ENCODE measurements around the gene WFS1.

GRCh38 chr4:6307891-6308290 is 38.2 kb downstream of the WFS1 start:
- TF ChIP-seq, protein P1, sequence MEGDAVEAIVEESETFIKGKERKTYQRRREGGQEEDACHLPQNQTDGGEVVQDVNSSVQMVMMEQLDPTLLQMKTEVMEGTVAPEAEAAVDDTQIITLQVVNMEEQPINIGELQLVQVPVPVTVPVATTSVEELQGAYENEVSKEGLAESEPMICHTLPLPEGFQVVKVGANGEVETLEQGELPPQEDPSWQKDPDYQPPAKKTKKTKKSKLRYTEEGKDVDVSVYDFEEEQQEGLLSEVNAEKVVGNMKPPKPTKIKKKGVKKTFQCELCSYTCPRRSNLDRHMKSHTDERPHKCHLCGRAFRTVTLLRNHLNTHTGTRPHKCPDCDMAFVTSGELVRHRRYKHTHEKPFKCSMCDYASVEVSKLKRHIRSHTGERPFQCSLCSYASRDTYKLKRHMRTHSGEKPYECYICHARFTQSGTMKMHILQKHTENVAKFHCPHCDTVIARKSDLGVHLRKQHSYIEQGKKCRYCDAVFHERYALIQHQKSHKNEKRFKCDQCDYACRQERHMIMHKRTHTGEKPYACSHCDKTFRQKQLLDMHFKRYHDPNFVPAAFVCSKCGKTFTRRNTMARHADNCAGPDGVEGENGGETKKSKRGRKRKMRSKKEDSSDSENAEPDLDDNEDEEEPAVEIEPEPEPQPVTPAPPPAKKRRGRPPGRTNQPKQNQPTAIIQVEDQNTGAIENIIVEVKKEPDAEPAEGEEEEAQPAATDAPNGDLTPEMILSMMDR (conservative IDR thresholded peaks at IDR 0.05 in 1 of 2, IDR thresholded peaks at IDR 0.05 in 1 of 2; ENCODE audit: extremely low read depth in 1 of 2, insufficient read depth in 1 of 2, low read depth in 1 of 2, low read length in 2 of 2), result no peak
- no peak for TF ChIP-seq EZH2 (IDR thresholded peaks at IDR 0.05; ENCODE audit: borderline replicate concordance, low read length)

All from mammary epithelial cell (primary cell).